Renal cortical epithelial cell (primary cell): ENCODE data around the gene SUPT3H. TPM values are rescaled to one million over a fixed set of nuclear protein-coding genes. Genes with fewer than 3 reads are reported as not detected.

Experiments used
- DNase-seq: peaks from one replicate; pipeline ENCODE4 v3.0.0-alpha.2; 2011; ENCODE audit warnings: low read depth
- total RNA-seq: library from RNA; depleted of rRNA; stranded (reverse); fragments of >200 nt; gene quantifications from 2 replicates; pipeline ENCODE4 v1.2.3, GENCODE V29; 2014

The SUPT3H gene
- total RNA-seq, 1 donor from 2014 or later = 43.0 TPM

DNA sequence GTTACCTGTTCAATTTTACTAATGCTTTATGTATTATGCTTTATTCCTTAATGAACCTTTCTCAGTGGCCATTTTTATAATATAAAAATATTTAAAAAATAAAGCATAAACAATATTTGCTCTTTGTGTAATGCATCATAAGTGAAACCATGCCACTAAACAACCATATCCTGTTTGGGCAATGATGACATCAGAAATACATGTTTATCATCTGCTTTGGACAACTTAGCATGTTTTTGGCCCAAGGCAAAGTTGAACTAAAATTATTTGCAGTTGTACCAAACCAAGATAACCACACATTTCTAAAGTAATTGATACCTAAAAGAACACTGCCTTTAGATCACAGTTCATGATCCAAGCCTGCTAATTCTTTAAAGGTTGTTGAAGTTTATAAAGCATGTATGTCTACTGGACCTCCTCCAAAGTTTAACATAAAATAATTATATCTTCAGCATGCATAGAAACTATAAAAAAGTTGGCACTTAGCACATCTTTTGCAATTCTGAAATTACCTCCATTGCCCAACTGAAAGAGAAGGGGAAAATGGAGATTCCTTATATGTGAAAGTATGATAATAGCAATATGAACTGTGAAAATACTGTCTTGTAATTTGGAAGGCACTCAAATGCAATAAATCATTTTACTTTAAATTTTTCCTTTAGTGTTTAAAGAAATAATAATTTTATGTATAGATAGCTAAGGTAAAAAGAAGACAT is 375.2 kb downstream of the SUPT3H start:
- DNase-seq = no peak

DNA sequence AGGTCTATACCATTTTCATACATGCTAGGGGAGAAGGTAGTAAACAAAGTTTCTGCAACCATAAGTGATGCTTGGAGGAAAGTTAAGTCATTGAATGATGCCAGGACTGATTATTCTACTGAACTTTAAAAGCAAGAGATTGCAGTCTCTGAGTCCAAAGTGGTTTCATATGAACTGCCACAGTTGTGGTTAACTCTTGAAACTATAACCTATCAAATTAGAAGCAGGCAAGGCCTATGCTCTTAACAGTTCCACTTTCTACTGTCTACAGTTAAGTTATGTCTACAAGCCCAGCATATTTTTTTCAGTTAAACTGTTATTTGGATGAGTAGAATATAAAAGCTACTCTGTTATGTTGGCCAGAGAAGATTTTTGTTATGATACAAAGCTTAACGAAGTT is 376.1 kb downstream of the SUPT3H start:
- no peak for DNase-seq

DNA sequence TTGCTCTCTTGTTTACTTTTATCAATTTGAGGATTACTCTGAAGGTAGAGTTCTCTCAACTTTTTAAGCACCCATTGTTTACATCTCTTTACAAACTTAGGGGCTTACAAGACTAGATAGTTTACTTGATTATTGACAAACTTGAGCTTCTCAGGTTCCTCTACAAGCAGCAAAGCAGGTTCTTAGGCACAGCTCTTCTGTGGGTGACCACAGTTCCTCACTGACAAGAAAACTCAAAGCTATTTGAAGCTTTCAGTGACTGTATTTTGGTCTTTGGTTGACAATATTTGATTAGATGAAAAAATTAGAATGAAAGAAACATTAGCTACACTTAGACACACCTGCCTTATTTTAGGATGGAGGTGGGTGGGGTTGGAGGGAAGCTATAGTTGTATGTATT is 376.9 kb downstream of the SUPT3H start:
- no peak for DNase-seq

DNA sequence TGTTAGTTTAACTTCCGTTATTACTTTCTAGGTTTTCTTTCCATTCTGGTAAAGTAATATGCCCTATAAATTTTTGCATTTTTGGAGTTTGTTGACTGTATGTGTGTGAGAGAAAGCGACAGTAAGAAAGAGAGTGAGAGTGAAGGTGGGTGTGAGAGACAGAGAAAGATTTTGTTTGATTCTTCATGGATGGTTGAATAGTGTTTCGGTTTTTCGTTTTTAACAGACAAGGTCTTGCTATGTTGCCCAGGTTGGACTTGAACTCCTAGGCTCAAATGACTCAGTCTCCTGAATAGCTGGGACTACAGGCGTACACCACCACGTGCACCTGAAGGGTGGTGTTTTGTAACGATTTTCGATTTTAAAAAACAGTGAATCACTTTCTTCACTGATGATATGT is 378.7 kb downstream of the SUPT3H start:
- DNase-seq = no peak

DNA sequence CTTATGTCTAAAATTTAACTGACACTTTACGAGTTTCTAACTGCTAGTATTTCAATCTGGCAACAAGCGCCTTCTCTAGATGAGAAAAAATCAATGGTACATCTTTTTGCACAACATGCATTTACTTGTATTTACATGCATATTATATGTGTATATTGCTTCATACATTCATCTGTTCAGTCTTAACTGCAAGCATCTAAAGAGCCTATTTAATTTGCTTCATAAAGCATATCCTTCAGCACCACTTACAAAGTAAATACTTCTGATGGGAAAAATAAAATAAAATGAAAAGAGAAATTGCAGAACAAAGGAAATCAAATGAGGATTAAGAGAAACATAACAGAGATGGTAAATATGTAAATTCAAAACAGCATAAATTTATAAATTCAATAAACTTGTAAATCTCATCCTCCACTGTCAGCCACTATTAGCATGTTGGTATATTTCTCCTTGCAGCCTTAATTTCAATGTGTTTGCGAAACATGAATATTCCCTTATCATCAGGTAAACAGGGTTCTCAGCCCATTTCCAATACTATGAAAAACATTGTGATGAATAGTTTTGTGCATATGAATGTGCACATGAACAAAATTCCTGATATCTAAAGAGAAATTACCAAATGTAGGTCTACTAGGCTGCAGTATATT is 382.1 kb downstream of the SUPT3H start:
- no peak for DNase-seq

DNA sequence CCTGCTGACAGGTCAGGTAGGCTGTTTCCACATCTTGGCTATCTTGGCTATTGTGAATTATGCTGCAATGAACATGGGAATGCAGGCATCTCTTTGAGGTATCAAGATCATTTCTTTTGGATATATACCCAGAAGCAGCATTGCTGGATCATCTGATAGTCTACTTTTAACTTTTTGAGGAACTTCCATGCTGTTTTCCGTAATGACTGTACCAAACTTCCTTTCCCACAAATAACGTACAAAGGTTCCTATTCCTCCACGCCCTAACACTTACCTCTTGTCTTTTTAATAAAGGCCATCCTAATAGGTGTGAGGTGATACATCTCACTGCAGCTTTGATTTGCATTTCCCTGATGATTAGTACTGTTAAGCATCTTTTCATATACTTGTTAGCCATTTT is 388.3 kb downstream of the SUPT3H start:
- no peak for DNase-seq

DNA sequence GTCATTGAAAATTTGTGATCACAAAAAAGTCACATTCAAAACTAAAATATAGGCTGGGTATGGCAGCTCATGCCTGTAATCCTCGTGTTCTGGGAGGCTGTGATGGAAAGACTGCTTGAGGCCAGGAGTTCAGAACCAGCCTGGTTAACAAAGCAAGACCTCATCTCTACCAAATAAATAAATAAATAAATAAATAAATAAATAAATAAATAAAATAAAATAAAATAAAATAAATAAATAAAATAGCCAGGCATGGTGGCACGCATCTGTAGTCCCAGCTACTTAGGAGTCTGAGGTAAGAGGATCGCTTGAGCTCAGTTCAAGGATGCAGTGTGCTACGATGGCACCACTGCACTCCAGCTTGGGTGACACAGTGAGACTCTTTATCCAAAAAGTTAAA is 392.7 kb downstream of the SUPT3H start:
- no peak for DNase-seq

DNA sequence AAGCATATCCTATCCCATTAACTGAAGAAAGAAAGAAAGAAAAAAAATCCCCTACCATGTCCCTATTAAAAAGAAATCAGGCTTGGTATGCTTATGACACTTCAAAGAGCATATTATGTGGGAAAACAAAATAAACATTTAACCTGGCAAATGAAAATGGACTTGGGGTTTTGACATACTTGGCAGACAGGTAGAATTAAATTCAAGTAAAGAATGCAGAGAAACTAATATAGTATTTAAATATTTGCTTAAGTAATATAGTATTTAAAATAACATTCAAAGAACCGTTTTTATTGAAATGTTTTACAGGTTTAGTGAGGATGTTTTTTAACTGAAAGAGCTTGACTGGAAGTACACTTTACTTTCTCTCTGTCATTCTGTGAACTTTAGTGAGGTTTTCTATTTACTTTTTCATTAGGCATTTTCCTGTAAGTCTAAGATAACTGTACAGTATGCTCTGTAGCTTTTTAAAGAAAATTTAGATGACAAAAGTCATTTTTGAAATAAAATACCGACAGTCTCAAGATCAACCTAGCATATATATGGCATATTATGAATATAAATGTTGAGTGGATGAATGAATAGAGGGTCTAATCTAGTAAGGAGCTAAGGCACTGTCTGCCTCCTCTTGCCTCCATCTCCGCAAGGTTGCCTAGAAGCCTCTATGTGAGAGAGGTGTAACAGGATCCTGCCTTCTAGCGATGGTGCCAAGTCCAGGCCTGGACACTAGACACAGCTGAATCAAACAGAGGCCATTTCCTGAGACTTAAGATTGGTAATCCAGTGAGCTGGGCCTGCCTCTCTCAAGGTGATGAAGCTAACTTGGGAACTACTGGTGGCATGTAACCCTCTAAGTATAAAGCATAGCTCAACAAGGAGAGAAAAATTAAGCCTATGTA is 394.0 kb downstream of the SUPT3H start:
- no peak for DNase-seq

DNA sequence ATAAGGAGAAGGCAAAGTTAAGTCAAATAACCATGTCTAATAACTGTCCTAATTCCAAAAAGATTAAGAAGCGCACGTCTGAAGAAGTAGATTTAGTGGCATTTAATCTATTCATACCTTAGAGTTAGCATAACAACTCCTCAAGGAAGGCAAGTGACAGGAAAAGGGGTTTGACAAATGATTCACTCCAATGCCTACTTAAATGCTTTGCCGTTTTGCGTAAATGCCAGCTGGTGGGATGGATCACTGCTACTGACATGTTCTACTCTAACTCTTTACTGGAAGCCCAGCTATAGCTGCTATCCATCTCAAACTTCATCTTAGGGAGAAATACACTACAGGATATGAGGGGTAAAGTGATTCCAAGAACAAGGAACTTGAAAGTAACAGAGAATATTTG is 396.9 kb downstream of the SUPT3H start:
- no peak for DNase-seq

DNA sequence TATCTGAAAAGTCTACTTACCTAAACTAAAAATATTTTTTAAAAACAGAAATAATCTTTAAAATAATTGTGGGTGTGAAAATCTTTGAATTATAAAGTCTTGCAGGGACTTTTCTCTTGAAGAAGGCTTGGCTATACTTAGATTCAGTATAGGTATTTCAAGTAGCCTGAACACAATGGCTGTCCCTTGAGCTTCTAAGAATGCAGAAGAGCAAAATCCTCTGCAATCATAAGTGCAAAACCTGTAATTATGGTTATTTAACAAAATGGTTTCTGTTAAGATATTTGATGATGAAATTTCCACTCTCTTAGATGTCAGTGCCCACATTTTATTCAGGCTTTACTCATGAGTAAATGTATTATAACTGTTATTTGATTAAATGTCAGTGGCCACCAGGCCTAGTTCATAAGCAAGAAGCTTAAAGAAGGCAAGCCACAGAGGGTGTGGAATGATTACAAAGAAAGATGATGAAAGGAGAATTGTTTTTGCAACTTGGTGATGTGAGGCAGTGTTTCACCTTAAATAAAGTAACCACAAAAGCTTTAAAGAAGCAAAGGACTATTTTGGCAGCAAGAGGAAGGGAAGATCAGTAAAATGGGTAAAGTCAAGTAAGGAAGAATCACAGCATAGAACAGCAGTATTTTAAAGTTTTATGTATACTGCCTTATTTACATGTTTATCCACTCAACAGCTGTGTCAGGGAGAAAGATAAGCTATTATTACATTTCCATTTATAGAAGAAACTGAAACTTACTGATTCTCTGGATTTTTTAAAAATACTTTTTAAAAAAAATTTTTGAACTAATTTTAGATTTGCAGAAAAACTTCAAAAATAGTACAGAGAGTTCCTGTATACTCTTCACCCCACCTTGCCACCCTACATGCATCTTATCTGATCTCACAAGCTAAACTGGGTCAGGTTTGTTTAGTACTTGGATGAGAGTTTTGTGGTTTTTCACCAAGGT is 400.8 kb downstream of the SUPT3H start:
- peak; percentile 56 for DNase-seq

DNA sequence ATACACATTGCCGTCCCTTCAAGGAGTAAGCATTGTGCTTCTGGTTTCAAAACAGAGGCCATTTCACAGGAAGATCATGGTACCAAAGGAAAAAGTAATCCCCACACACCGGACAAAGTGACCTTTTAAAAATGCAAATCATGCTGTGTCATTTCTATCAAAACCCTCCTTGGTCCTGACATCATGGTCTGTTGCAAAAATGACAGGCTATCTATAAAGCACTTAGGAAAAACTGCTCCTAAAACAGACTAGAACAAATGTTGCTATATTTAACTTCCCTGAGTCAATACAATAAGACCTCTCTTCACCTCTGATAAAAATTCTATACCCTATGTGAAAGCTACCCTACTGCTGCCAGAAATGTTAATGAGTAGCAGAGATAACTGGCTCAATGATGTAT is 403.2 kb downstream of the SUPT3H start:
- DNase-seq = no peak

DNA sequence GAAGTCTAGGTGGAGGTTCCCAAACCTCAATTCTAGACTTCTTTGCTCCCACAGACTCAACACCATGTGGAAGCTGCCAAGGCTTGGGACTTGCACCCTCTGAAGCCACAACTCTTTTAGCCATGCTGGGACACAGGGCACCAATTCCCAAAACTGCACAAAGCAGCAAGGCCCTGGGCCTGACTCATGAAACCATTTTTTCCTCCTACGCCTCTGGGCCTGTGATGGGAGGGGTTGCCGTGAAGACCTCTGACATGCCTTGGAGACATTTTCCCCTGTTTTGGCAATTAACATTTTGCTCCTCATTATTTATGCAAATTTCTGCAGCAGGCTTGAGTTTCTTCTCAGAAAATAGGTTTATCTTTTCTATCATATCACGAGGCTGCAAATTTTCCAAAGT is 405.0 kb downstream of the SUPT3H start:
- DNase-seq = no peak

DNA sequence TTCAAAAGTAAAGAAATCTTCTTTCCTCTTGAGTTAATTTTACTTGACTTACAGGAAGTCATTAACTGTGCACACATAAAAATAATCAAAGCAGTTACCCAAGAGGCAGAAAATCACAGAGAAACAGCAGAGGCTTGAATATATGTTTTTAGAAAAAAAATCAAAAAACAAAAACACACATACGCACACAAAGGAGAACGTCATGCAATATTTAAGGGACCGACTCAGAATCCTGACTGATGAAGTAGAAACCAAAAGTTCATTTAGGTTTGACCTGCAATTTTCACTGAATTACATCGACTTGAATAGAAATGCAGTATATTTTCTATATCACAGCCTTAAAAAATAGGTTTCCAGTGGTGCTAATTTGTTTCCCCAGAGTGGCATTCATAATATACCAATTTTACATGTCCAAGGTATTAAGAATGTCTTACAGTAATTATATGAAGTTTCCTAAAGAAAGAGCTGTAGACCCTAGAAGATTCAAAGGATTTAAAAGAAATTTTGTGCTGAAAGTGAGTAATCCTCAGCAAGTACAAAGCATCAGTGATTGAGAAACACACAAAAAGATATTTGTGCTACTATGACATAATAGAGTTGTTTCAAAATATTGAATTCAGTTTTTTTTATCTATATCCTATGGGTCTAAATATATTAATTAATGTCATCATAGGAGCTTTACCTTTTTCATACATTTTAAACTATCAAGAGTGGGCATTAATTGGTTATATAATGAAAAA is 408.1 kb downstream of the SUPT3H start:
- no peak for DNase-seq

DNA sequence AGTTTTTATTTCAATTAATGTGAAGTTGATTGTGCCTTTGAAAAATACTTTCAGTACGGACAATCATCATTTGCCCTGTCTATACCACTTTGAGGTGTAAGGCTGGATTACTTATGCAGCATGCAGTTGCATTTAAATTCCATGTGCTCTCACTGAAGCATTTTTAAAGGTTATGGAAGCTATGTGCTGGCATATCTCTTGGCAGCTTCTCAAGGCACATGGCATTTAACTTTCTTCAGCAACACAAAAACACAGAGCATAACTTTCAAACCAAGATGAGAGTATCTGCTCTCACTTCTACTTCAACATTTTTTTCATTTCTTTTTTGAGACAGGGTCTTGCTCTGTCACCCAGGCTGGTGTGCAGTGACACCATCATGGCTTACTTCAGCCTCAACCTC is 410.3 kb downstream of the SUPT3H start:
- DNase-seq = no peak

DNA sequence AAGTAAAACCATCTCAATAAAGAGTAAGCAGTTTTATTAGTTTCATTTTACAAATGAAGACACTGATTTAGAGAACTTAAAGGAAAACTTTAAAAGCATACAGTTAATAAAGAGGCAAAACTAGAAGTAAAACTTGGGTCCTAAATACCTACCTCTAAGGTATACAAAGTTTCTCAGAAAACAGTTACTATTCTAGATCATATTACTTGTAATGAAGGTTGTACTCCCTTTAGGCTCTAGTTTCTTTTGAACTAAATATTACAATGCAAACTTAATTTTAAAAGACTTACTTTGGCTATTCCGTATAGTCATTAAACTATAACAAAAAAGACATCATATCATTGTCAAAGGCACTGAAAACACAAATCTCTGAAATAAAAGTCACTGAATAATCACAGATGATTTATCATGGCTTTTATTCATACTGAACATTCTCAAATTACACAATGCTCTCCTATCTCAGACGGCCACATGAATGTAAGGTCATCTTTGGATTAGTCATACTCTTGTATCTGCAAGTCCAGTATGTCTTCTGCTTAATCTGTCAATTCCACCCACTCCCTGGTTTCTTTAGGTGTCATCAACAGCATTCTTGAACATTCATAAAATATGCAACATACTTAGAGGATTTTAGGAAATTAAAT is 411.2 kb downstream of the SUPT3H start:
- DNase-seq = peak; percentile 84

DNA sequence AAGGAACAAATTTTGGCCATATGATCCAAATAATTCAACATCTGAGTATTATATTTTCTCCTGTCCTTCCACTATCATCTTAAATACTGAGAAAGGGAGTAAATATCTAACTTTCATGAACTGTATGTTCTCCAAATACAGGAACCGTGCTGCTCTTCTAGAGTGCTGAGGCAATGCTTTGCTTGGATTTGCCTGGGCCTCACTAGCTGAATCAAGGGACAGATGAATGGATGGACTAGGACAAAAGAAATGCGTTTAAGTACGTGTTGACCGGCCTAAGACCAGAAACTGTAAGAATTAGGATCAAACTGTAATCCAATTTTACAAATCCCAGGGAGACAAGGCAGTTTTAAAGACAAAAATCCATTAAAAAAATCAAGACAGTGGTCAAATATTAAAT is 412.0 kb downstream of the SUPT3H start:
- DNase-seq = no peak

DNA sequence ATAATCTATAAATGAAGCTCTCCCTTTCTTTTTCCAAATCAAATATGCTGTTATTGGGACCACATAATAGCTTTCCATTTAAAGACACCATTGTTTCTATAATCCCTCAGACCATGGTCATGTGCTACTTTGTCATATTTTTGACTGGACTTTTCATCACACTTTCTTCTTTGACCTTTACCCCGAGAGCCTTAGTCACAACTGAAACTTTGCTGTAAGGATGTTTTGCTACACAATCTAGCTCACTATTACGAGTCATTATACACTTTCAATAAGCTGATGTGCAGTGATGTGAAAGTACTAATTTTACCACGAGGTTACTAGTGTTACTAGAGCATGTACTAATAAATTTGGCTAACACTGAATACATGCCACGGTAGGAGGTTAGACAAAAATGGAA is 416.8 kb downstream of the SUPT3H start:
- DNase-seq = peak; percentile 59

DNA sequence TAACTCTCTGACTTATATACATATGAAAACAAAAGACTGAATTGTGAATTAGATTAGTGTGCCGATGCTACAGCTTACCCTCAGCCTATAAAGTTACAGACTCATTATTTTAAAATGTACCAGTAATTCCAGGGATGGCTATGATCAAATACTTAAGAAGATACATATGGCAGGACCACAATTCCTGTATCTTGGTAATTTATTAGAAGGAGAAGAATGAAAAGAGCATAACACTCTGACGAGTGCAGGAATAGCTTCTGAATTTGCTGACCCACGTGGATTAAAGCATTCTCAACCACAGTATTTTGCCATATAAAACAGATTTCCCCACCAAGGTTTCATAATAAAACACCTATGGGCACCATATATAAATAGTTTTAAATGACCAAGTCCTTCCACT is 418.1 kb downstream of the SUPT3H start:
- DNase-seq = no peak

DNA sequence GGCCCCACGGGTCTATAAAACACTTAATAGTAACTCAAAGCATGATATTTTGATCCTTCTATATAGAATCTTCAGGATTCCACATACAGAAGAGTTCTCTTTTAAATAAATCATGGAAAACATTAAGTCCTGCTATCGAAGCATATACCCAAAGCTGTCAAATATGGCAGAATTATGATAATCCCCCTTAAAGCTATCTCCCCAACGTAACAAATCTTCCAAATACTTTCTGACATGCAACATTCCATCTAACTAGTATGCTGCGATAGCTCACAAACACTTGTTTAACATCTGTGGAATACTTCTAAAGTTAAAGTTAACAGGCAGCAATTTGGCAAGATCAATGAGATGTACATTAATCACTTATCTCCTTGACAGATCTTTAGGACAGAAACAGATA is 420.6 kb downstream of the SUPT3H start:
- DNase-seq = no peak

DNA sequence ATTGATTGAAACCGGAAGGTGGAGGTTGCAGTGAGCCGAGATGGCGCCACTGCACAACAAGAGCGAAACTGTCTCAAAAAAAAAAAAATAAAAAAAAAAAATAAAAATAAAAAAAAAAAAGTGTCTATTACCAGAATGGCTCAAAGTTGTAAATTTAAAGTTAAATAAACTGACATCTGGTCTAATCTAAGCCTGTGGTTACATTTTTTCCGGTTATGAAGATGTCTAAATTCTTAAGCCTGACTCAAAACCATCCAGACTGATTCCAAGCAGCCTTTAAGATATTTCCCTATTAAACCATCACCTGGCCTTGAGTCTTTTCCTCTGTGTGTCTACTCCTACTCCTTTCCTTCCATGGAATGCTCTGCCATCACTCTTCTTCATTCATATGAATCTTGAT is 421.3 kb downstream of the SUPT3H start:
- DNase-seq = no peak
